SK-N-SH (cell line): Measurements from ENCODE around the gene TMEM267. TPM values are rescaled to one million over a fixed set of nuclear protein-coding genes. Genes with fewer than 3 reads are reported as not detected.

Experiments used
- CTCF ChIA-PET: fragments of 300-600, 350-600 bp; formaldehyde crosslinking; extraction: SDS; loops from one replicate; lab custom pipeline; 2021; lab: Yijun Ruan, JAX
- POLR2A ChIA-PET: fragments of 350-600 bp; sonication (Branson Sonifier 250); formaldehyde crosslinking; extraction: SDS; loops from one replicate; lab custom pipeline; 2020; ENCODE audit warnings: antibody characterized with exemption, inconsistent platforms; lab: Yijun Ruan, JAX
- DNase-seq: peaks from one replicate; pipeline ENCODE4 v3.0.0; 2012
- H2AFZ ChIP-seq: fragments of 200-600 bp; sonication (generic); 2 replicates; pipeline ENCODE4 v1.8.1; 2016; ENCODE audit warnings: antibody characterized with exemption, mild to moderate bottlenecking, low read depth
- H3F3A ChIP-seq: fragments of 200-600 bp; sonication (generic); replicated peaks from 2 replicates; pipeline ENCODE3; 2016; ENCODE audit warnings: antibody characterized with exemption, mild to moderate bottlenecking; ENCODE audit not compliant: insufficient read depth
- H3K27ac ChIP-seq, 2 experiments: fragments of 200-500 bp in 1 of 2; fragments of 200-600 bp in 1 of 2; sonication (Bioruptor generic) in 1 of 2; sonication (generic), shearing (Covaris generic) in 1 of 2; 2 replicates each; pipeline versions ENCODE4 v1.5.1 to v1.6.1; 2014 to 2016; ENCODE audit warnings: low read depth in 2 of 2, inconsistent platforms in 1 of 2, low read length in 1 of 2, mild to moderate bottlenecking in 1 of 2, mixed read lengths in 1 of 2
- H3K27me3 ChIP-seq: fragments of 200-600 bp; sonication (generic), shearing (Covaris generic); 2 replicates; pipeline ENCODE4 v1.6.1; 2016; ENCODE audit warnings: mixed run types; ENCODE audit not compliant: insufficient read depth
- H3K36me3 ChIP-seq, 2 experiments: fragments of 200-500 bp in 1 of 2; fragments of 200-600 bp in 1 of 2; sonication (Bioruptor generic) in 1 of 2; sonication (generic) in 1 of 2; replicated peaks in 1 of 2; 2 replicates each; pipeline versions ENCODE3 to v1.5.1; 2014 to 2016; ENCODE audit warnings: low read length in 1 of 2, mild to moderate bottlenecking in 1 of 2; ENCODE audit not compliant: insufficient read depth in 2 of 2, control insufficient read depth in 1 of 2
- H3K4me1 ChIP-seq, 2 experiments: fragments of 200-500 bp in 1 of 2; fragments of 200-600 bp in 1 of 2; sonication (Bioruptor generic) in 1 of 2; sonication (generic), shearing (Covaris generic) in 1 of 2; 2 replicates each; pipeline versions ENCODE4 v1.5.1 to v1.6.1; 2014 to 2016; ENCODE audit warnings: low read depth in 1 of 2, low read length in 1 of 2, mixed run types in 1 of 2; ENCODE audit not compliant: insufficient read depth in 2 of 2, control insufficient read depth in 1 of 2
- H3K4me2 ChIP-seq: fragments of 200-600 bp; sonication (generic), shearing (Covaris generic); 2 replicates; pipeline ENCODE4 v1.6.1; 2017; ENCODE audit warnings: mixed run types
- H3K4me3 ChIP-seq, 2 experiments: fragments of 200-500 bp in 1 of 2; fragments of 200-600 bp in 1 of 2; sonication (Bioruptor generic) in 1 of 2; sonication (generic), shearing (Covaris generic) in 1 of 2; 2 replicates each; pipeline versions ENCODE4 v1.5.1 to v1.8.1; 2014 to 2016; ENCODE audit warnings: low read depth in 2 of 2, inconsistent platforms in 1 of 2, low read length in 1 of 2, mild to moderate bottlenecking in 1 of 2, mixed read lengths in 1 of 2, moderate library complexity in 1 of 2
- H3K79me2 ChIP-seq: fragments of 200-600 bp; sonication (generic); 2 replicates; pipeline ENCODE4 v1.8.1; 2017; ENCODE audit warnings: mild to moderate bottlenecking; ENCODE audit not compliant: insufficient read depth
- H3K9ac ChIP-seq: fragments of 200-600 bp; sonication (generic); 2 replicates; pipeline ENCODE4 v1.6.1; 2017; ENCODE audit warnings: mixed run types
- H3K9me2 ChIP-seq: fragments of 200-600 bp; sonication (generic); 2 replicates; pipeline ENCODE4 v1.6.1; 2017; ENCODE audit warnings: mixed run types
- H3K9me3 ChIP-seq: fragments of 200-600 bp; sonication (generic); 2 replicates; pipeline ENCODE4 v1.6.1; 2017; ENCODE audit warnings: mixed run types, mild to moderate bottlenecking, moderate library complexity
- H4K20me1 ChIP-seq: fragments of 200-600 bp; sonication (generic); 2 replicates; pipeline ENCODE4 v1.6.1; 2017; ENCODE audit warnings: mild to moderate bottlenecking, mixed run types; ENCODE audit not compliant: insufficient read depth
- CHD2 ChIP-seq: fragments of 150-350 bp; IDR thresholded peaks from 2 replicates; pipeline ENCODE4 v1.6.1; 2018; ENCODE audit warnings: low read length; ENCODE audit not compliant: partially characterized antibody
- ELF1 ChIP-seq: IDR thresholded peaks from 2 replicates; pipeline ENCODE4 v1.4.0; 2012
- EP300 ChIP-seq, 2 experiments: IDR thresholded peaks; 2 replicates each; pipeline versions ENCODE4 v1.4.0 to v1.6.1; 2012; ENCODE audit warnings: borderline replicate concordance in 1 of 2, low read depth in 1 of 2, low read length in 1 of 2
- EZH2phosphoT487 ChIP-seq: fragments of 200-600 bp; sonication (generic); IDR thresholded peaks from 2 replicates; pipeline ENCODE4 v1.6.1; 2017; ENCODE audit warnings: low read depth, mixed run types, mild to moderate bottlenecking, antibody characterized with exemption, moderate library complexity, borderline replicate concordance
- FOSL2 ChIP-seq: IDR thresholded peaks from 2 replicates; pipeline ENCODE4 v1.4.0; 2012; ENCODE audit warnings: low read depth, mild to moderate bottlenecking, moderate library complexity, borderline replicate concordance
- FOXM1 ChIP-seq: IDR thresholded peaks from 2 replicates; pipeline ENCODE4 v1.4.0; 2012; ENCODE audit warnings: low read depth, mild to moderate bottlenecking
- GABPA ChIP-seq: IDR thresholded peaks from 2 replicates; pipeline ENCODE4 v1.4.0; 2012; ENCODE audit warnings: low read depth, mild to moderate bottlenecking
- MEF2A ChIP-seq: IDR thresholded peaks from 2 replicates; pipeline ENCODE4 v1.4.0; 2012; ENCODE audit warnings: low read depth, borderline replicate concordance
- NRF1 ChIP-seq: IDR thresholded peaks from 2 replicates; pipeline ENCODE4 v1.6.1; 2012; ENCODE audit warnings: low read depth, mild to moderate bottlenecking, low read length
- RFX5 ChIP-seq: IDR thresholded peaks from 2 replicates; pipeline ENCODE4 v1.6.1; 2012; ENCODE audit warnings: mild to moderate bottlenecking, improper control_type of control experiment, low read length
- WGBS: methylation state at CpG from one replicate; pipeline ENCODE4 v1.1.6; 2017; ENCODE audit warnings: low lambda C conversion rate; 5-methylcytosine and 5-hydroxymethylcytosine counted together
- polyA plus RNA-seq, 3 experiments: library from polyadenylated mRNA; depleted of rRNA; stranded (reverse); fragments of >200 nt; gene quantifications; 2 replicates each; pipeline ENCODE4 v1.2.3, GENCODE V29; 2012
- TF ChIP-seq, protein P1 (sequence below): IDR thresholded peaks from 2 replicates; pipeline ENCODE4 v1.6.1; 2012; ENCODE audit warnings: mild to moderate bottlenecking, low read depth, low read length, moderate library complexity

The TMEM267 gene
- polyA plus RNA-seq, 1 of the 3 experiments (the other 2 are of a cell fraction), result 5.7 TPM

DNA sequence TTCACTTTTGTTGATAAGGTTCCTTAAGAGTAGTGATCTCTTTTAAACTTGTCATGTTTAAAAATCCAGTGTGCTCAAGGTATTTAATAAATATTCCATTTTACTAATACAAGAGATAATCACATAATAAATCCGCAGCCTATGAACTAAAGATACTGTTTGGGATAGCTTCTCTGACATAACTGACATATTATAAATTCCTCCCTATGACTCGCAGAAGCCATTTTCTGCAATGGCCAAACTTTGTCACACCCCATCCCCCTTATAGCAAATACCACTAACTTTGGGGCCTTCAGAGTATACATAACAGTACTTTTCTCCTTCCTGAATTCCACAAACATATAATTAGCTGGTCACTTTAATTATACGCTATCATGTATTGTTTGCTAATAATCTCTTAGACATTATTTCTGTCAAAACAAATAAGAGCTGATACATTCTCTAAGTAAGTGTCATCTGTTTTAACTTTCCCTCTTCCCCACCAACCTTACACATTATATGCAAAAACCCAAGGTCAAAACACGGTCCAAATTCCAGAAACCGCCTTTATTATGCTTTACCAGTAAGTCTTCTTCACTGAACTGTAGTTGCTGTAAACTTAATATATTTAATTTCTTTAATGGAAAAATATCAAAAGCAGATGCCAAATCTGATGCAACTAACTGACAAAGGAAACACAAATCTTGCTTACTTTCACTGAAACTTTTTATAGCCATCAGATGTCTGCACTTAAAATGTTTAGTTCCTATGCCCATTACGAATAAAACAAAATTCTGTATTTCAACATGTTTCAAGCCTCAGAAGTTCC is 971 bp downstream of the TMEM267 start (continued):
- TF ChIP-seq, protein P1, sequence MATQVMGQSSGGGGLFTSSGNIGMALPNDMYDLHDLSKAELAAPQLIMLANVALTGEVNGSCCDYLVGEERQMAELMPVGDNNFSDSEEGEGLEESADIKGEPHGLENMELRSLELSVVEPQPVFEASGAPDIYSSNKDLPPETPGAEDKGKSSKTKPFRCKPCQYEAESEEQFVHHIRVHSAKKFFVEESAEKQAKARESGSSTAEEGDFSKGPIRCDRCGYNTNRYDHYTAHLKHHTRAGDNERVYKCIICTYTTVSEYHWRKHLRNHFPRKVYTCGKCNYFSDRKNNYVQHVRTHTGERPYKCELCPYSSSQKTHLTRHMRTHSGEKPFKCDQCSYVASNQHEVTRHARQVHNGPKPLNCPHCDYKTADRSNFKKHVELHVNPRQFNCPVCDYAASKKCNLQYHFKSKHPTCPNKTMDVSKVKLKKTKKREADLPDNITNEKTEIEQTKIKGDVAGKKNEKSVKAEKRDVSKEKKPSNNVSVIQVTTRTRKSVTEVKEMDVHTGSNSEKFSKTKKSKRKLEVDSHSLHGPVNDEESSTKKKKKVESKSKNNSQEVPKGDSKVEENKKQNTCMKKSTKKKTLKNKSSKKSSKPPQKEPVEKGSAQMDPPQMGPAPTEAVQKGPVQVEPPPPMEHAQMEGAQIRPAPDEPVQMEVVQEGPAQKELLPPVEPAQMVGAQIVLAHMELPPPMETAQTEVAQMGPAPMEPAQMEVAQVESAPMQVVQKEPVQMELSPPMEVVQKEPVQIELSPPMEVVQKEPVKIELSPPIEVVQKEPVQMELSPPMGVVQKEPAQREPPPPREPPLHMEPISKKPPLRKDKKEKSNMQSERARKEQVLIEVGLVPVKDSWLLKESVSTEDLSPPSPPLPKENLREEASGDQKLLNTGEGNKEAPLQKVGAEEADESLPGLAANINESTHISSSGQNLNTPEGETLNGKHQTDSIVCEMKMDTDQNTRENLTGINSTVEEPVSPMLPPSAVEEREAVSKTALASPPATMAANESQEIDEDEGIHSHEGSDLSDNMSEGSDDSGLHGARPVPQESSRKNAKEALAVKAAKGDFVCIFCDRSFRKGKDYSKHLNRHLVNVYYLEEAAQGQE, result no peak
- TF ChIP-seq EP300 (IDR thresholded peaks at IDR 0.05; ENCODE audit: borderline replicate concordance in 1 of 2, low read depth in 1 of 2, low read length in 1 of 2), result no peak
- TF ChIP-seq ELF1, result no peak
- no peak for TF ChIP-seq CHD2
- no peak for TF ChIP-seq FOXM1

DNA sequence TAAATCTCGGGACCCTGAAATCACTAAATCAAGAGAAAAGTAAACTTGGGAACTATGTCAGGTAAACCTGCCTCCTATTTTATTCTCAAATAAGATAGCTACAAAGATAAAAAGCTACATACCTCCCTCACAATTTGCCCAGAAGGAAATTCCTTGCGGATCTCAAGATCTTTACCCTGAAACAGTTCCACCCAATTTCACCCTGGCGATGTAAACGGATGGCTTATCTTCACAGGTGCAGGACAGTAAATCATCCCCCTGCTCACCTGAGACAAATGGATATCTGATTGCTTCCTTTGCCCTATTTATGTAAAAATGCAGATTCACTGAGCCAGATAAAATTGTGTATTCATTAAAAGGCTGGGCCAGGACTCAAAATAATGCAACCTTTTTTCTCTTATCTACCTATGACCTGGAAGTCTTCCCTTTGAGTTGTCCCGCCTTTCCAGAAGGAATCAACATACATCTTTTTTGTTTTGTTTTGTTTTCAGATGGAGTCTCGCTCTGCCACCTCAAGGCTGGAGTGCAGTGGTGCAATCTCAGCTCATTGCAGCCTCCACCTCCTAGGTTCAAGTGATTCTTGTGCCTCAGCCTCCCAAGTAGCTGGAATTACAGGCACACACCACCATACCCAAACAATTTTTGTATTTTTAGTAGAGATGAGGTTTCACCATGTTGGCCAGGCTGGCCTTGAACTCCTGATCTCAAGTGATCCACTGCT is 13.8 kb downstream of the TMEM267 start:
- no peak overlapping the region for H3K4me2 ChIP-seq
- POLR2A ChIA-PET, result no interaction called here
- CTCF ChIA-PET, result interaction anchor here (1.1 kb wide), 1 partner anchor 21 kb away, joined by 3 read pairs; no protein-coding TSS in a partner anchor
- no peak for DNase-seq
- peaks cover 7% of the 10 kb centered on the region; the same call in 1 of the 2 replicates for H3K9me3 ChIP-seq
- no peaks in the 10 kb centered on the region for H4K20me1 ChIP-seq
- no peak overlapping the region for H3K4me3 ChIP-seq
- H2AFZ ChIP-seq, result no peak overlapping the region
- H3F3A ChIP-seq, result no peaks in the 10 kb centered on the region
- no peak overlapping the region for H3K27ac ChIP-seq
- peaks cover 11% of the 10 kb centered on the region for H3K79me2 ChIP-seq
- H3K27me3 ChIP-seq, result no peaks in the 10 kb centered on the region
- WGBS, result 94% methylated on average over 6 of the region's 6 CpGs
- TF ChIP-seq FOSL2 (no peak), RFX5 (no peak), MEF2A (no peak), GABPA (no peak), ELF1 (no peak), NRF1 (no peak), EZH2phosphoT487 (no peak)
- no peaks in the 10 kb centered on the region for H3K9me2 ChIP-seq
- H3K36me3 ChIP-seq, result peaks cover 0 to 29% of the 10 kb centered on the region in 2 experiments
- no peak overlapping the region for H3K9ac ChIP-seq
- H3K4me1 ChIP-seq, result no peaks in the 10 kb centered on the region
